HepG2 (cell line): Measurements from ENCODE around the gene MAPK4.

Experiments
- ATF1 ChIP-seq: IDR thresholded peaks from 2 replicates; pipeline ENCODE4 v1.6.1; 2016; ENCODE audit warnings: mild to moderate bottlenecking, control low read depth
- ETV6 ChIP-seq: sonication (generic); formaldehyde crosslinking; conservative IDR thresholded peaks from 2 replicates; pipeline ENCODE4 v1.4.0; 2020; ENCODE audit warnings: missing genetic modification reagents
- KDM1A ChIP-seq: IDR thresholded peaks from 2 replicates; pipeline ENCODE4 v1.6.1; 2016; ENCODE audit warnings: missing compliant biosample characterization
- MED13 ChIP-seq: sonication (generic); formaldehyde crosslinking; IDR thresholded peaks from 2 replicates; pipeline ENCODE4 v1.5.0; 2020; ENCODE audit warnings: missing genetic modification reagents
- POLR2A ChIP-seq, 2 experiments: IDR thresholded peaks; 2 replicates each; pipeline ENCODE4 v1.6.1; 2011; ENCODE audit warnings: low read depth in 2 of 2, low read length in 2 of 2, mild to moderate bottlenecking in 1 of 2, moderate library complexity in 1 of 2; ENCODE audit not compliant: insufficient read depth in 1 of 2
- RAD21 ChIP-seq: fragments of 450-650 bp; formaldehyde crosslinking; IDR thresholded peaks from 2 replicates; pipeline ENCODE4 v1.5.0; 2020; ENCODE audit warnings: mild to moderate bottlenecking
- RFX1 ChIP-seq: fragments of 450-650 bp; IDR thresholded peaks from 2 replicates; pipeline ENCODE4 v1.6.1; 2017
- ZNF354B ChIP-seq: sonication (generic); formaldehyde crosslinking; IDR thresholded peaks from 2 replicates; pipeline ENCODE4 v1.8.0; 2022; ENCODE audit warnings: mild to moderate bottlenecking, missing genetic modification reagents
- ZNF430 ChIP-seq: sonication (generic); formaldehyde crosslinking; IDR thresholded peaks from 2 replicates; pipeline ENCODE4 v1.9.0; 2021; ENCODE audit warnings: mild to moderate bottlenecking, missing genetic modification reagents
- TF ChIP-seq, protein P1 (sequence below): sonication (generic); formaldehyde crosslinking; IDR thresholded peaks from 2 replicates; pipeline ENCODE4 v1.5.0; 2020; ENCODE audit warnings: missing genetic modification reagents
- TF ChIP-seq, protein P2 (sequence below): IDR thresholded peaks from 2 replicates; pipeline ENCODE4 v1.6.1; 2016; ENCODE audit warnings: missing compliant biosample characterization, missing genetic modification reagents, borderline replicate concordance
- TF ChIP-seq, protein P3 (sequence below): sonication (generic); formaldehyde crosslinking; IDR thresholded peaks from 2 replicates; pipeline ENCODE4 v1.5.0; 2020; ENCODE audit warnings: mild to moderate bottlenecking, missing genetic modification reagents, moderate library complexity

DNA sequence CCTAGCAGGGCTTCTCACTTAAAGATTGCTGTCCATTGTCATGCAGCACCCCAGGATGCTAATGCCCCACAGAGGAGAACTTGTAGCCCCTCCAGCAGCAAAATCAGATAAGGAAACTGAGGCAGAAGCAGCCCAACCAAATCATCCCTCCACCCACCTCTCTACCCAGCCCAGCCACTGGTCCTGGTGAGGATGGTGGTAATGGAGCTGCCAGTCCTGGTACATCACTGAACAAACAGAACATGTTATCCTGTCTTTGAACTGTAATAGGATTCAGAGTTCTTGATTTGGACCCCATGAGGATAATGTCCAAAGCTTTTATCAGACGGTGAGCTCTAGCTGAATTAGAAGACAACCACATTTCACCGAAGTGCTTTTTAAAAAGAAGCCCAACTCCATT is 146.8 kb downstream of the MAPK4 start:
- TF ChIP-seq, protein P1, sequence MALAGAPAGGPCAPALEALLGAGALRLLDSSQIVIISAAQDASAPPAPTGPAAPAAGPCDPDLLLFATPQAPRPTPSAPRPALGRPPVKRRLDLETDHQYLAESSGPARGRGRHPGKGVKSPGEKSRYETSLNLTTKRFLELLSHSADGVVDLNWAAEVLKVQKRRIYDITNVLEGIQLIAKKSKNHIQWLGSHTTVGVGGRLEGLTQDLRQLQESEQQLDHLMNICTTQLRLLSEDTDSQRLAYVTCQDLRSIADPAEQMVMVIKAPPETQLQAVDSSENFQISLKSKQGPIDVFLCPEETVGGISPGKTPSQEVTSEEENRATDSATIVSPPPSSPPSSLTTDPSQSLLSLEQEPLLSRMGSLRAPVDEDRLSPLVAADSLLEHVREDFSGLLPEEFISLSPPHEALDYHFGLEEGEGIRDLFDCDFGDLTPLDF (CRISPR knock-in tag) = no peak
- TF ChIP-seq ETV6 (CRISPR knock-in tag) = no peak
- TF ChIP-seq KDM1A (CRISPR knock-in tag) = no peak
- TF ChIP-seq, protein P2, sequence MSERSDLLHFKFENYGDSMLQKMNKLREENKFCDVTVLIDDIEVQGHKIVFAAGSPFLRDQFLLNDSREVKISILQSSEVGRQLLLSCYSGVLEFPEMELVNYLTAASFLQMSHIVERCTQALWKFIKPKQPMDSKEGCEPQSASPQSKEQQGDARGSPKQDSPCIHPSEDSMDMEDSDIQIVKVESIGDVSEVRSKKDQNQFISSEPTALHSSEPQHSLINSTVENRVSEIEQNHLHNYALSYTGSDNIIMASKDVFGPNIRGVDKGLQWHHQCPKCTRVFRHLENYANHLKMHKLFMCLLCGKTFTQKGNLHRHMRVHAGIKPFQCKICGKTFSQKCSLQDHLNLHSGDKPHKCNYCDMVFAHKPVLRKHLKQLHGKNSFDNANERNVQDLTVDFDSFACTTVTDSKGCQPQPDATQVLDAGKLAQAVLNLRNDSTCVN (CRISPR knock-in tag) = no peak
- TF ChIP-seq RAD21 (CRISPR knock-in tag) = no peak
- TF ChIP-seq POLR2A (IDR thresholded peaks at IDR 0.05; ENCODE audit: insufficient read depth in 1 of 2, low read depth in 2 of 2, low read length in 2 of 2) = no peak
- no peak for TF ChIP-seq RFX1
- TF ChIP-seq ZNF354B (CRISPR knock-in tag) = no peak
- TF ChIP-seq ZNF430 (CRISPR knock-in tag) = no peak
- TF ChIP-seq, protein P3, sequence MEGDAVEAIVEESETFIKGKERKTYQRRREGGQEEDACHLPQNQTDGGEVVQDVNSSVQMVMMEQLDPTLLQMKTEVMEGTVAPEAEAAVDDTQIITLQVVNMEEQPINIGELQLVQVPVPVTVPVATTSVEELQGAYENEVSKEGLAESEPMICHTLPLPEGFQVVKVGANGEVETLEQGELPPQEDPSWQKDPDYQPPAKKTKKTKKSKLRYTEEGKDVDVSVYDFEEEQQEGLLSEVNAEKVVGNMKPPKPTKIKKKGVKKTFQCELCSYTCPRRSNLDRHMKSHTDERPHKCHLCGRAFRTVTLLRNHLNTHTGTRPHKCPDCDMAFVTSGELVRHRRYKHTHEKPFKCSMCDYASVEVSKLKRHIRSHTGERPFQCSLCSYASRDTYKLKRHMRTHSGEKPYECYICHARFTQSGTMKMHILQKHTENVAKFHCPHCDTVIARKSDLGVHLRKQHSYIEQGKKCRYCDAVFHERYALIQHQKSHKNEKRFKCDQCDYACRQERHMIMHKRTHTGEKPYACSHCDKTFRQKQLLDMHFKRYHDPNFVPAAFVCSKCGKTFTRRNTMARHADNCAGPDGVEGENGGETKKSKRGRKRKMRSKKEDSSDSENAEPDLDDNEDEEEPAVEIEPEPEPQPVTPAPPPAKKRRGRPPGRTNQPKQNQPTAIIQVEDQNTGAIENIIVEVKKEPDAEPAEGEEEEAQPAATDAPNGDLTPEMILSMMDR (CRISPR knock-in tag) = no peak
- TF ChIP-seq MED13 (CRISPR knock-in tag) = no peak
- no peak for TF ChIP-seq ATF1 (CRISPR knock-in tag)
